ENCODE results near the gene CCN2. TPM values are rescaled to one million over a fixed set of nuclear protein-coding genes. Genes with fewer than 3 reads are reported as not detected.
A peak's percentile ranks its signal among the peaks of the same experiment; 100 is the strongest.
"Not testable (repeated sequence)": the region's sequence is repeated elsewhere in the genome, so short reads cannot be mapped to it uniquely, and the experiment has no call there.

The CCN2 gene
- total RNA-seq, 4 donors from 2014 or later, result 8.9 to 110 (median 25.9) TPM

- no peak for DNase-seq
- Histone ChIP-seq H3K27ac (no peak overlapping the region), H3K36me3 (no peaks in the 10 kb centered on the region), H3K9me3 (peaks cover 0 to 12% (median 0%) of the 10 kb centered on the region in 3 donors), H3K4me1 (no peaks in the 10 kb centered on the region), H3K4me3 (no peak overlapping the region), H3K27me3 (peaks cover 0 to 20% (median 0%) of the 10 kb centered on the region in 4 donors)
- 61 to 73% methylated on average over 3 to 4 of the region's 6 CpGs for WGBS, 2 donors
- intact Hi-C loops (cut with DNase I), result loop anchor here (10.0 kb wide), 1 partner anchor 223 kb away; no protein-coding TSS in a partner anchor
- TF ChIP-seq CTCF (IDR thresholded peaks at IDR 0.05), result no peak
Measured at GRCh38 chr6:131917763-131918649, 33.2 kb downstream of the CCN2 start.

DNA sequence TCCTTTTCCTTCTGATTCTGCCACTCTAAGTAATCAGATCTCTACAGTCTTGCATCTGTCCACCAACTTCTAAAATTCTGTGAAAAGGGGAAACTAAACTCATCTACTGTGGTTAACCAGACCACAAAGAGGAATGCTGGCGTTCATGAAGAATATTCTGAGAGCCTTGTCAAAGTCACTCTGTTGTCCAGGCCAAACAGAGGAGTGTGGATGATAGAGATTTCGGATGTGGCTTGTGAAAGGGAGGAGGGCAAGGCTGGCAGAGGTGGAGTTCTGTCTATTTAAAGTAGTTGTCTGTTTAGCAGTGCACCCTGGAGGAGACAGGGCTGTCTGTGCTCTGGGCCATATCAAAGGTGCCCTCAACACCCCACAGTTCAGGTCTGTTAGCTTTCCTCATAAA lies 33.9 kb downstream of the CCN2 start:
- H3K27ac ChIP-seq, result no peak overlapping the region
- 47 to 69% methylated on average over 2 of the region's 2 CpGs for WGBS, 2 donors
- TF ChIP-seq POLR2A (IDR thresholded peaks at IDR 0.05) (no peak), CTCF (IDR thresholded peaks at IDR 0.05) (no peak)

DNA sequence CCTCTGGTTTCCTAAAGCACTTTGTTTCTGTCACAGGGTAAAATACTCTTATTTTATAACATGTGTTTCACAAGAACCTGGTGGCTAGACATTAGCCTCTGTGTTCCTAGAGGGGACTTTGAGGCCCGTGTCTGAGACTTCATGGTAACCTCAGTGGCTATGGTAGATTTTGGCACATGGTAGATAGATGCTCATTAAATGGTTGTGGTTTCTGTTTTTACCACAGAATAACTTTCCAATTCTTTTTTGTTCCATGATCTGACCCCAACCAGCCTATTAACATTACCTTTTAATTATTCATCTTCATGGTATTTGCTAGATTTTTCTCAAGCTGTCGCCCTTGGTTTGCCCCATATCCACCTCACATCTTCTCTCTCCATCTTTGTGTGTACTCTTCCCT lies 34.3 kb downstream of the CCN2 start:
- DNase-seq, result no peak
- H3K4me3 ChIP-seq, result no peak overlapping the region
- H3K27ac ChIP-seq, result no peak overlapping the region
- H3K9me3 ChIP-seq, result peaks cover 0 to 3% (median 0%) of the 10 kb centered on the region in 3 donors
- H3K27me3 ChIP-seq, result peaks cover 0 to 30% (median 0%) of the 10 kb centered on the region in 4 donors
- WGBS, 2 donors, result 64 to 69% methylated on average over 2 of the region's 2 CpGs
- H3K4me1 ChIP-seq, result no peaks in the 10 kb centered on the region
- TF ChIP-seq CTCF (IDR thresholded peaks at IDR 0.05) (no peak), POLR2A (IDR thresholded peaks at IDR 0.05) (no peak)
- H3K36me3 ChIP-seq, result no peaks in the 10 kb centered on the region
- intact Hi-C loops (cut with DNase I), result loop anchor here (10.0 kb wide), 1 partner anchor 222 kb away; no protein-coding TSS in a partner anchor

More for the DNA sequence above, 33.9 kb downstream of the CCN2 start:
- Histone ChIP-seq H3K36me3 (no peaks in the 10 kb centered on the region), H3K4me1 (no peaks in the 10 kb centered on the region), H3K9me3 (peaks cover 0 to 8% (median 0%) of the 10 kb centered on the region in 3 donors), H3K27me3 (peaks cover 0 to 27% (median 0%) of the 10 kb centered on the region in 4 donors), H3K4me3 (no peak overlapping the region)
- no peak for DNase-seq
- intact Hi-C loops (cut with DNase I), result loop anchor here (10.0 kb wide), 1 partner anchor 223 kb away; no protein-coding TSS in a partner anchor

DNA sequence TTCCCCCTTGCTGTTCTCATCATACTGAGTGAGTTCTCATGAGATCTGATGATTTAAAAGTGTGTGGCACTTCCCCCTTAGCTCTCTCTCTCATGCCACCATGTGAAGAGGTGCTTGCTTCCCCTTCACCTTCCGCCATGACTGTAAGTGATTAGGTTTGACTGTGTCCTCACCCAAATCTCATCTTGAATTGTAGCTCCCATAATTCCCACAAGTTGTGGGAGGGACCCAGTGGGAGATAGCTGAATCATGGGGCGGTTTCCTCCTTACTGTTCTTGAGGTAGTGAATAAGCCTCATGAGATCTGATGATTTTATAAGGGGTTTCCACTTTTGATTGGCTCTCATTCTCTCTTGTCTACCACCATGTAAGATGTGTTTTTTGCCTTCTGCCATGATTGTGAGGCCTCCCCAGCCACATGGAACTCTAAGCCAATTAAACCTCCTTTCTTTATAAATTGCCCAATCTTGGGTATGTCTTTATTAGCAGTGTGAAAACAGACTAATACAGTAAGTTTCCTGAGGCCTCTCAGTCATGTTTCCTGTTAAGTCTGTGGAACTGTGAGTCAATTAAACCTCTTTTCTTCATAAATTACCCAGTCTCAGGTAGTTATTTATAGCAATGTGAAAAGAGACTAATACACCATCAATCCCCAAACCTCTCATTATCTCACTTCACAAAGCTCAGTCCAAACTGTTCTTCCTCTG lies 34.9 kb downstream of the CCN2 start:
- intact Hi-C loops (cut with DNase I), result loop anchor here (10.0 kb wide), 1 partner anchor 221 kb away; no protein-coding TSS in a partner anchor
- H3K27me3 ChIP-seq, result peaks cover 0 to 32% (median 0%) of the 10 kb centered on the region in 4 donors
- 97 to 100% methylated on average over 2 of the region's 2 CpGs for WGBS, 2 donors
- H3K27ac ChIP-seq, H3K9me3 ChIP-seq, H3K4me3 ChIP-seq, DNase-seq, H3K4me1 ChIP-seq, H3K36me3 ChIP-seq: not testable (repeated sequence)

DNA sequence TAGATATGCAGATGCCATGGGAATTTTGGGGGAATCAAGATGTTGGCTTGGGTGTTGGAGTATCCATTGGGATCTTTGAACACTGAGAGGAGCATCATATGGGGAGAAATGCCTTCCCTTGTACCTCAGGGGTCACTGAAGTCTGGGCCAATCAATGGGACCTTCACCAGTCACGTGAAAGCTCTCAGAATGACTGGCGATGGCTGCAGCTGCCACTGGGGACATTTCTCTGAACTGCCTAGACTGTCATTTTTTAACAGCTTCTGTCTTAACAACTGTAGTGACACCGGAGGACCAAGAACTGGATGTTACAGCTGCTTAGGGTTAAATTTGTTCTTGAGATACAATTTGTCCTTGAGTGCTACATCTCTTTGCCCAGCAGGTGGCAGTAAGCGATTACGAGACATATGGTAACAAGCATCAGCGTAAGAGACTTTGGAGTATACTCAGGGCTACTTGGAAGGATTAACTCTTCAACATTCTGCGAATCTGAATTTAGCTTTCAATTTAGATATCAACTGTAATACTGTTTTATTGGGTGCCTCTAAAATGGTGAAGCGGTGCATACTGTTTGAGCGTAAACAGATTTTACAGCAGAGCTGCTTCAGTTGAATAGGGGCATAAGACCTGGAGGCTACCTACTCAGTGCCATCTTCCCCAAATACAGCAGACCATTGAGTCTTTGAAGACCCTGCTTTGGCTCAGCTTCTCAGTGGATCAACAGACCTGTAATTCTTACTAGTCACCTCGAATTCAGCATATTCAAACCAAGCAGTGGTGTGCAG lies 36.0 kb downstream of the CCN2 start:
- intact Hi-C loops (cut with DNase I), result loop anchor here (10.0 kb wide), 1 partner anchor 220 kb away; no protein-coding TSS in a partner anchor
- Histone ChIP-seq H3K36me3 (no peaks in the 10 kb centered on the region), H3K4me3 (no peak overlapping the region), H3K27me3 (peaks cover 0 to 42% (median 0%) of the 10 kb centered on the region in 4 donors), H3K27ac (no peak overlapping the region), H3K4me1 (no peaks in the 10 kb centered on the region), H3K9me3 (no peaks in the 10 kb centered on the region)
- DNase-seq, result no peak
- no peak for TF ChIP-seq POLR2A (IDR thresholded peaks at IDR 0.05)
- TF ChIP-seq CTCF (IDR thresholded peaks at IDR 0.05), result peak; percentile 48 to 83 (median 71)
- 24 to 25% methylated on average over 10 of the region's 10 CpGs for WGBS, 2 donors
